Rectal smooth muscle tissue (tissue), 1 donor: ENCODE measurements around the gene OS9.

ENCODE experiments used
- H3K27ac ChIP-seq: one replicate; pipeline ENCODE4 v1.7.0; 2013; ENCODE audit warnings: low read depth, low read length, inconsistent platforms
- H3K27me3 ChIP-seq: one replicate; pipeline ENCODE4 v1.7.0; 2013; ENCODE audit warnings: low read length; ENCODE audit not compliant: control insufficient read depth, insufficient read depth
- H3K36me3 ChIP-seq: one replicate; pipeline ENCODE4 v1.7.0; 2013; ENCODE audit warnings: low read length; ENCODE audit not compliant: control insufficient read depth, insufficient read depth
- H3K4me1 ChIP-seq: one replicate; pipeline ENCODE4 v1.7.0; 2013; ENCODE audit warnings: low read length; ENCODE audit not compliant: control insufficient read depth, insufficient read depth
- H3K4me3 ChIP-seq: one replicate; pipeline ENCODE4 v1.7.0; 2013; ENCODE audit warnings: low read length
- H3K9ac ChIP-seq: one replicate; pipeline ENCODE4 v1.7.0; 2013; ENCODE audit warnings: low read length

The OS9 gene

DNA sequence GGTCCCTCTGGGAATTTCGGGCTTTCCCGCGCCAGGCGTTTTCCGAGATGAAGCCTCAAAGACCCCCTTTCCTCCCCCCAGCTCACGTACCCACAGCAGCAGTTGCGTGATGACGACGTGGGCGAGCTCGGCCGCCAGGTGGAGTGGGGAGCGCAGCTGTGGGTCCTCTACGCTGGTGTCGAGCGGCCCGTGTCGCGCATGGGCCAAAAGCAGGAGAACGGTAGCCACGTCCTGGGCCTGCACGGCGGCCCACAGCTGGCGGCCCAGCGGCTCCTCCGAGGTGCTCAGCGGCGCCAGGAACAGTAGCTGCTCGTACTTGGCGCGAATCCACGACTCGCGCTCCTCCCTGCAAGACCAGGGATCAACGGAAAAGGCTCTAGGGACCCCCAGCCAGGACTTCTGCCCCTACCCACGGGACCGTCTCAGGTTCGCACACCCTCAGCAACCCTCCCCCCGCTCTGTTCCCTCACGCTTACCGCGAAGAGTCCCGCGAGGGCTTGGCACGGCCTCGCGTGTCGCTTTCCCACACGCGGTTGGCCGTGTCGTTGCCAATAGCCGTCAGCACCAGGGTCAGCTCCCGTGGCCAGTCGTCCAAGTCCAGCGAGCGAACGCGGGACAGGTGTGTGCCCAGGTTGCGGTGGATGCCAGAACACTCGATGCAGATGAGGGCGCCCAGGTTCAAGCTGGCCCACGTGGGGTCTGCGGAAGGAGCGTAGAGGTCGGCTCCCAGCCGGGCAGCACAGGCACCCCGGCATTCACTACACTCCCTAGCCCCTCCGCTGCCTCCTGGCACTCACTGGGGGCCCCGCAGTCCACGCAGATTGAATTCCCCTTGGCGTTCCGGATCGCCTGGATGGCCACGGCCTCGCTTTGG is 33.2 kb downstream of the OS9 start:
- H3K36me3 ChIP-seq, result no peaks in the 10 kb centered on the region
- no peaks in the 10 kb centered on the region for H3K4me1 ChIP-seq
- peak overlapping the region; percentile 84 for H3K4me3 ChIP-seq
- no peak overlapping the region for H3K27ac ChIP-seq
- H3K9ac ChIP-seq, result no peak overlapping the region
- H3K27me3 ChIP-seq, result peaks cover 7% of the 10 kb centered on the region

DNA sequence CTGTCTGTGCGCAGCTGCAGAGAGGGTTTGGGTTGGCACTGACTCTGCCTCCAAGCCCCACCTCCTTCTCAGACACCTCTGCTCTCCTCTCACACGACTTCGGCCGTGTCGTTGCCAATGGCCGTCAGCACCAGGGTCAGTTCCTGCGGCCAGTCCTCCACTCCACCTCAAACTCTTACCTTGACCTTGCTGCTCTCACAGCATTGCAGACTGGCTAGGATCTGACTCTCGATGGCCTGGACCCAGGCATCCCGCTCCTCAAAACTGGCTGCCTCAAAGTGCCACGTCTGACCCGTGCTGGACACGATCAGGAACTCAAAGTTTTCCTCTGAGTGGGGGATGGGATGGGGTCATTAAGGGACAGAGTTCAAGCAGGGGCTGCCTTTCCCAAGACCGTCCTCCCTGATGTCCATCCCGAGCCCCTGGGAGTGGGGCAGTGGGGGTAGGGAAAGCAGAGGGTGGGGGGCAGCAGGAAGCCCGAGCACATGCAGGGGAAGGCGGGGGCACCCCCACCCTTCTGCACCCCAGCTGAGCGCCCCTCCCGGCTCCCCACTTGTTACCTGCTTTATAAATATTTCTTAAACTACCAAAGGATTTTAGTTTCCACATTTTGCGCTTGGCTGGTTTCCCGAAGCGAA is 33.9 kb downstream of the OS9 start:
- Histone ChIP-seq H3K4me3 (no peak overlapping the region), H3K27me3 (peaks cover 11% of the 10 kb centered on the region), H3K27ac (no peak overlapping the region), H3K4me1 (no peaks in the 10 kb centered on the region), H3K9ac (no peak overlapping the region), H3K36me3 (no peaks in the 10 kb centered on the region)

DNA sequence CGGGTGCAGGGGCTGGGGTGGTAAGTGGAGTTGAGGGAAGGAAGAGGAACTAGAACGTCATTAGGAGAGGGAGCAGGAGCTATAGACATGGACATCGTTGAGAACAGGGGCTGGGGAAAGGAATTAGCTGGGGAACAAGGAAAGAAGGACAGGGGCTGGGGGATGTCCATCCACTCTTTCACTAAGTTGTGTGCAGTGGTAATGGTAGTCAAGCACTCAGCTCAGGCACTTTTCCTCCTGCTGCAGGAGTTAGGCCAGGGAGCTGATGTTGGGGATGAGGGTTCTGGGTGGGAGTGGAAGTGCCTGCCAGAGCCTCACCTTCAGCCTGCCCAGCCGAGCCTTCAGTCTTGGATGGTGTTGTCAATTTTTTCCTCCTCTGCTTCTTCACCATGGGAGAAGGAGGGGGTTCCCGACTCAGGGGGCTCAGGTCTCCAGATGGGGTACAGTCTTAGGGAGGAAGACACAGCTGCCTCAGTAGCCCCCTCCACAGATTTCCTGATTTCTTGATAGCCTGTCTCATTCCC is 35.5 kb downstream of the OS9 start:
- Histone ChIP-seq H3K9ac (no peak overlapping the region), H3K27ac (no peak overlapping the region), H3K27me3 (peaks cover 12% of the 10 kb centered on the region), H3K36me3 (no peaks in the 10 kb centered on the region), H3K4me3 (no peak overlapping the region), H3K4me1 (no peaks in the 10 kb centered on the region)

DNA sequence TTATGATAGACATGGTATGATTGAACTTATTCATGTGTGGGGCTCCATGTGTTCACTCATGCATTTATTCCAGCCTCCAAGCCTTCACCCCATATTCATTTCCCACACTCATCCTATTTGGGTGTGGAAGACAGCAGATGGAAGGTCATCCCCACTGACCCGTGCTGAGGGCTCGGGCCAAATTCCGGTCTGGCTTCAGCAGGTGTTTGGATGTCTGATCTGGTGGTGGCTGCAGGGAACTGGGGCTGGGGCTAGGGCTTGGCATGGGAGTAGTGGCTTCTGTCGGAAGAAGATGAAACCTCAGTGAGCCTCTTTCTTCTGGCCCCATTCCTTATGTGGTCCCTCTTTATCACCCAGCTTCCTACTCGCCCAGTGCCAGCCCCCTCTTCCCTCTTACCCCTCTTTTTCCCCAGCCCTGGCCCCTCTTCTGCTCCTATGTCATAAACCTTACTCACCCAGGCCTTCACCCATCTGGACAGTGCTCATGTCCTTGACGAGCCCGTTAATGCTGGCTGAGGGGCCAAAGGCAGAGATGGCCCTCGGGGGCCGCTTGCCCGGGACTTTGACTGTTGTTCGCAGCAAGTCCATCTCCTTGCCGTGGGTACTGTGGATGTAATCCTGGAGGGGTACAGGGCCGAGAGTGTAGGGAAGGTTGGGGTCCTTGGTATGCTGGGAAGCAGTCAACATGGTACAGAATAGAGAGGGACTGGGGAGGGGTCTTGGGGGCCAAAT is 36.6 kb downstream of the OS9 start:
- peaks cover 17% of the 10 kb centered on the region for H3K27me3 ChIP-seq
- no peaks in the 10 kb centered on the region for H3K36me3 ChIP-seq

DNA sequence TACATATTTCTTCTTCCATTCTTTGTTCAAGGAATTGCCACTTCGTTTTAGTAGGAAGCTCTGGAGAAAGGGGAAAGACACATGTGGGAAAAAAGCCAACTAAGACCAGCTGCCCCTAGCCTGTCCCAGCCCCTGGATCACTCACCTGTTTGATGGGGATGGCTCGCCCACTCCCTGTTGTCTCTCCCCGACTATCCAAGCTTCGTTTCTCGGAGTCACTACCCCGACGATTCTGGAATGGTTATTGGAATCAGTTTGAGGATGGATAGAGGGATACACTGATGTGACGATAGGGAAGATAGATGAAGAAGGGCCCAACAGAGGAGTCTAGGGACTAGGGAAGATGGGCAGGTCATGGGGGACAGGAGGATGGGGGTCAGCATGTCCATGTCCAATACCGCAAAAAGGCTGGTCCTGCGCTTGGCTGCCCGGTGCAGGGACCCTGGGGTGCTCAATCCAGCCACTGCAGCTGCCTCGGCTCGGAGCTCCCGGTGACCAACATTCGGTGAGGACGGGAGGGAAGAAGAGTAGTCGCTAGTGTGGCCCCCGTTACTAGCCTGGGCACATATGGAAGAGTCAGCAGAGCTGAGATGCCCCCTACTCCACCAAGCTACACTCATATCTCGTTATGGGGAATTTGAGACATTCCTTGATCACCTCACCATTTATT is 37.6 kb downstream of the OS9 start:
- Histone ChIP-seq H3K4me1 (no peaks in the 10 kb centered on the region), H3K27me3 (peaks cover 22% of the 10 kb centered on the region), H3K4me3 (no peak overlapping the region), H3K36me3 (no peaks in the 10 kb centered on the region), H3K27ac (no peak overlapping the region), H3K9ac (no peak overlapping the region)

More for the DNA sequence above, 36.6 kb downstream of the OS9 start:
- H3K9ac ChIP-seq, result no peak overlapping the region
- no peaks in the 10 kb centered on the region for H3K4me1 ChIP-seq
- H3K27ac ChIP-seq, result no peak overlapping the region
- H3K4me3 ChIP-seq, result no peak overlapping the region

DNA sequence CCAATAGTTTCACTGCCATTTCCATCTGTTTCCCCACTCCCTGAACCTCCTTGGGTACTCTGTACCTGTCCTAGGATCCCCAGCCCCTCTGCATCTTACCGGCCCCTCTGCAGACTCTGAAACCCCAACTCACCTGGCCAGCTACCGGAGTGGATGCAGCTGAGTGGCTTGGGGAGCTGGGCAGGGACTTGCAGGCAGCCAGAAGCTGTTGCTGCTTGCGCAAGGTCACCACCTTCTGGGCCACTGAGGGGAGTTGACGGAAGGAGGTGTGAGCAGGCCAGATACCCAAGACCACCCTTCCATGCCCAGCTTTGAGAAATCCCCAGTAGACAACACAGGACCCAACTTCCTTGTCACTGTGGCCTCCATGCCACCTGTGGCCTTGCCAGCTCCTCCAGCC is 38.3 kb downstream of the OS9 start:
- H3K27me3 ChIP-seq, result peaks cover 26% of the 10 kb centered on the region
- H3K4me3 ChIP-seq, result no peak overlapping the region
- H3K36me3 ChIP-seq, result no peaks in the 10 kb centered on the region
- H3K27ac ChIP-seq, result no peak overlapping the region
- H3K9ac ChIP-seq, result no peak overlapping the region
- H3K4me1 ChIP-seq, result no peaks in the 10 kb centered on the region

DNA sequence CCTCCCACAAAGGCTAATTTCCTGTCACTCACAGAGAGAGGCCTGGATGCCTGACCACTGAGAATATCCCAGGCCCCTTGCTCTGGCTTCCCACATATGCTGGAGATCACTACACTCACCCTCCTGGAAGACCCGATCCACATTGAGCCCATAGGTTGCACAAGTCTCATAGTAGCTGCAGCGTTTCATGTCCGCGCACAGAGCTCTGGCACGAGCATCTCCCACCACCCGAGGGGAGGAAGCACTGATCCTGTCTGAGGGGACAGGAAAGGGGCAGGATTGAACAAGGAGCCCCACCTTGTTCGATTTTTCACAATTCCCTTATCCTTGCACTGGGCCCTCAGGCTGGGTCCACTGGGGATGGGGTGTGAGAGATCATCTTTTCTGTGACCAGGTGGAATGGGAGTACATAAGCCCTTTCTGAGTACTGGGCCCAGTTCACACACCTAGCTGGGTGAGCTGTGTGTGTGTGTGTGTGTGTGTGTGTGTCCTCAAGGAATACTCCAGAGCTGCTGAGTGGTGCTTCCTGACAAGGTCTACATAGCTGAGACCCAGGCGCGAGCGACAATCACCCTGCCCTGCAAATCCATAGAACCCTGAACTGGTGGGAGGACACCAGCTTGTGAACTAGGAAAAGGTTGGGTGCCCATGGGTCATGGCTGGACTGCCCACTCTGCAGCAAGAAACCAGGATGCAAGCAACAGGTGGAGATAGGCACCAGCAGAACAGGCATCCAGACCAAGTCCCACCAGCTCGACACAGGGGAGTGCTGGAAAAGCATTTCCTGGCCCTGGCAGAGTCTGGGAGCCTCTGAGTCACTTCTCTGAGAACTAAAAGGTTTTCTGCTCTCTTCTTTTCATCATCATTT is 39.0 kb downstream of the OS9 start:
- no peak overlapping the region for H3K4me3 ChIP-seq

DNA sequence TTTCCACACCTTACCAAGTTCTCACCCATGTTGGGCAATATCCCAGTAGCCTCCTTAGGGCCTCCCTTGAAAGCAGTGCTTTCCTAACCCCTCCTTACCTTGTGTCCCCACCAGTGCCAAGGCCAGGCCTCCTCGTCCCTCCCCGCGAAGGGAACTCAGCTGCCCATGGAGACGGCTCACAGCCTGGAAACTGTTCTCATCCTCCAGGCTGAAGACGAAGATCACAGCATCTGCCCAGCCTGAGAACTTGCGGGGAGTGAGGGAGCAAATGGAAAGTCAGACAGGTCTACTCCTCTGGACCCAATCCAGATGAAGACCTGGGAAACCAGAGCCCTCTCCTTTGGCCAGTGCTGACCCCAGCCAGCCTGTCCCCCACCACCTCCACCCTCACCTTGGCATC is 40.0 kb downstream of the OS9 start:
- Histone ChIP-seq H3K27ac (no peak overlapping the region), H3K4me1 (no peaks in the 10 kb centered on the region), H3K36me3 (no peaks in the 10 kb centered on the region), H3K9ac (no peak overlapping the region), H3K4me3 (no peak overlapping the region), H3K27me3 (peaks cover 25% of the 10 kb centered on the region)

More for the DNA sequence above, 39.0 kb downstream of the OS9 start:
- Histone ChIP-seq H3K9ac (no peak overlapping the region), H3K36me3 (no peaks in the 10 kb centered on the region), H3K27me3 (peaks cover 25% of the 10 kb centered on the region), H3K4me1 (no peaks in the 10 kb centered on the region), H3K27ac (no peak overlapping the region)

DNA sequence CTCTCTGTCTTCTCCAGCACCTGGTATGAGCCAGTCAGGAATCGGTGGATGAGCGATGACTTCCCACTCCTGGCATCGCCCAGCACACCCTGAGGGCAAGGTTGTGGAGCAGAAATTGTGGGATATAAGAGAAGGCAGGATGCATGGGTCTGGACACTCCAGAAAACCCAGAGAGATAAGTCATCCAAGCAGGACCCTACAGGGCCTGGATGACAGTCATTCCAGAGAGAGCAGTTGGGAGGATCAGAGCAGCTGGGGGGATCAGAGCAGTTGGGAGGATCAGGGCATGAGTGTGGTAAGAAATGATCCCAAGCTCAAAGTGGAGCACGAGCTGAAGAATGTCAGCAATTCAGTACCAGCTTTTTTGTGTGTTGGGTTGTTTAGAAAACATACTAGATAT is 40.7 kb downstream of the OS9 start:
- Histone ChIP-seq H3K27me3 (peaks cover 31% of the 10 kb centered on the region), H3K36me3 (no peaks in the 10 kb centered on the region), H3K9ac (no peak overlapping the region), H3K27ac (no peak overlapping the region), H3K4me3 (no peak overlapping the region), H3K4me1 (no peaks in the 10 kb centered on the region)

DNA sequence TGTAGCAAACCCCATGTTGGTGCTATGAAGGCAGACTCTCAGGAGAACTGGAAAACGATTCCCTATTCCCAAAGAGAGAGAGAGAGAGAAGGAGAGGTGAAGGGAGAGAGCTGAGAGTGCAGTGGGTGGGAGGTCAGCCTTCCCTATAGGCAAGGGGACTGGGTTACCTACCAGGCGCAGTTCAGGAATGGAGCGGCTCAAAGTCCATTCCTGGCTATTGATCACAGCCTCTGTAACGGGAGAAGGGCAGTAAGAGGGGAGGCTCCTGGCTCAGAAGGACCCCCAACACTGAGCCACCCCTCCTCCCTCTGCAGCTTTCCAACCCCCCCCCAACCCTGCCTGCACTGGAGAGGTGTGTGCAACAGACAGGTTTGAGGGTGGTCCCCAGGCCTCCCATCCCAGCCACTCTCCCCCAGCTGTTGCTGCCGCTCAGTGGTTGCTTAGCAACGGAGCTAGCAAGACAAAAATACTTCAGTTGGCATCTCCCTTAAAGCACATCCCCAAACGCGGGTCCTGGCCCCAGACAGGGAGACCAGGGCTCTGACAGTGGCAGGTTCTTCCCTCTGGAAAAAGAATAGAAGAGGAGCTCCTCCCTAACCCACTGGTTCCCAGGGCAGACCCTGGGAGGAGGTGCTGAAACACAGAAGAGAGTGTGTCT is 41.4 kb downstream of the OS9 start:
- Histone ChIP-seq H3K9ac (no peak overlapping the region), H3K4me3 (no peak overlapping the region), H3K36me3 (no peaks in the 10 kb centered on the region), H3K27me3 (peaks cover 35% of the 10 kb centered on the region), H3K27ac (no peak overlapping the region), H3K4me1 (no peaks in the 10 kb centered on the region)
